Smooth muscle cell of the coronary artery (primary cell): ENCODE results near the gene SLC5A3. TPM values are rescaled to one million over a fixed set of nuclear protein-coding genes. Genes with fewer than 3 reads are reported as not detected.

Source experiments
- total RNA-seq: library from RNA; depleted of rRNA; stranded (reverse); fragments of >200 nt; gene quantifications from 2 replicates; pipeline ENCODE4 v1.2.3, GENCODE V29; 2014; ENCODE audit warnings: low replicate concordance

The SLC5A3 gene
- 8.1 and 13.2 TPM in 2 replicates for total RNA-seq

DNA sequence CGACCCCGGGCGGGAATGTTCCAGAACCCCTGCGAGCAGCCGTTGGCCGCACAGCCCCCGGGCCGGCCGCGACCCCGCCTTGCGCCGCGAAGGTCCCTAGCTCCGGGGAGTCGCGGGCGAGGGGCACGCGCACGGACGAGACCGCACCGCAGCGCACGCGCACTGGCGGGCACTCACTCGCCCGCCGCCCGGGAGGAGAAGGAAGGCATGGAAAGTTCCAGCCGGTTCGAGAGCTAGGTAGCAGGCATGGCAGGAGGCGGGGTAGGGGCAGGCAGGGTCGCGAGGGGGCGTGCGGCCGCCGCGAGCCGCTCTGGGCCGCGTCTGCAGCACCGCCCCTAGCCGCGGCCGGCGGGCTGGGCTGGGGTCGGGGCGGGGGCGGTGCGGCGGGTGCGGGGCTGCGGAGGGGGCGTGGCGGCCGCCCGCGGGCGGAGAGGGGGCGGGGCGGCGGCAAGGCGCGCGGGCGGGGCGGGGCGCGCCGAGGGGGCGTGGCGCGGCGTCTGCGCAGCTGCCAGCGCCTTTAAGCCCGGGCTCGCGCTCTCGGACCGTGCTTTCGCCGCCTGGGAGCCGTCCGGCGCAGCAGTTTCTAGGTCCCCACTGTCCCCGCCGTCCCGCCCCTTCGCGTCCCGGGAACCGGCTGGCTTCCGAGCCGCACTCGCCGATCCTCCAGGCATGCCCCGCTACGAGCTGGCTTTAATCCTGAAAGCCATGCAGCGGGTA, at the start of gene SLC5A3, which contains the start of gene MRPS6:
Gene SLC5A3, plus strand, starts transcription at position 547 of the 717 bp plus-strand sequence. CDS start 21,621 bp downstream, outside the sequence.
Gene MRPS6, plus strand, starts transcription at position 547 of the 717 bp plus-strand sequence. Its CDS starts 123 bp downstream, at position 670.

Other genes with a start within 250 kb of the SLC5A3 start
- gene ATP5PO, start 157.8 kb upstream of the SLC5A3 start, total RNA-seq = 163 and 183 TPM in 2 replicates
- gene MRPS6, start within 50 bp of the SLC5A3 start, total RNA-seq = 6.2 and 9.8 TPM in 2 replicates